ENCODE measurements around the gene OSBPL9. TPM values are rescaled to one million over a fixed set of nuclear protein-coding genes. Genes with fewer than 3 reads are reported as not detected.

The OSBPL9 gene
- total RNA-seq, 2 experiments from 2014 or later = 35.6 to 36.5 TPM

GRCh38 chr1:51741121-51741681 is 124.3 kb downstream of the OSBPL9 start:
- intact Hi-C loops (cut with DNase I, micrococcal nuclease) = no loop called here
- Mint-ChIP-seq H3K4me1 (ENCODE audit: low read depth) (peaks cover 46% of the 10 kb centered on the region), H3K9me3 (no peaks in the 10 kb centered on the region), H3K4me3 (no peak overlapping the region), H3K27ac (no peak overlapping the region), H3K36me3 (ENCODE audit: low read depth) (peaks cover 6% of the 10 kb centered on the region), H3K27me3 (no peaks in the 10 kb centered on the region)
- POLR2A ChIA-PET = interaction anchor here (1.2 kb wide), 1 partner anchor 12 kb away, joined by 3 read pairs; no protein-coding TSS in a partner anchor
- ATAC-seq (ENCODE audit: poor library complexity) = no peak
- Histone ChIP-seq H3K27ac (ENCODE audit: low read depth in 1 of 2, low read length in 2 of 2) (no peak overlapping the region), H3K9me3 (ENCODE audit: control insufficient read depth in 1 of 2, insufficient read depth in 1 of 2, low read length in 2 of 2) (no peaks in the 10 kb centered on the region), H3K4me3 (ENCODE audit: low read length) (no peak overlapping the region), H3K36me3 (ENCODE audit: insufficient read depth, low read length) (no peaks in the 10 kb centered on the region), H3K27me3 (ENCODE audit: control insufficient read depth in 1 of 2, insufficient read depth in 2 of 2, low read length in 2 of 2) (no peaks in the 10 kb centered on the region), H3K4me1 (ENCODE audit: insufficient read depth, low read length) (no peaks in the 10 kb centered on the region)
- DNase-seq = no peak
- CTCF ChIA-PET = no interaction called here
- TF ChIP-seq, protein P1, sequence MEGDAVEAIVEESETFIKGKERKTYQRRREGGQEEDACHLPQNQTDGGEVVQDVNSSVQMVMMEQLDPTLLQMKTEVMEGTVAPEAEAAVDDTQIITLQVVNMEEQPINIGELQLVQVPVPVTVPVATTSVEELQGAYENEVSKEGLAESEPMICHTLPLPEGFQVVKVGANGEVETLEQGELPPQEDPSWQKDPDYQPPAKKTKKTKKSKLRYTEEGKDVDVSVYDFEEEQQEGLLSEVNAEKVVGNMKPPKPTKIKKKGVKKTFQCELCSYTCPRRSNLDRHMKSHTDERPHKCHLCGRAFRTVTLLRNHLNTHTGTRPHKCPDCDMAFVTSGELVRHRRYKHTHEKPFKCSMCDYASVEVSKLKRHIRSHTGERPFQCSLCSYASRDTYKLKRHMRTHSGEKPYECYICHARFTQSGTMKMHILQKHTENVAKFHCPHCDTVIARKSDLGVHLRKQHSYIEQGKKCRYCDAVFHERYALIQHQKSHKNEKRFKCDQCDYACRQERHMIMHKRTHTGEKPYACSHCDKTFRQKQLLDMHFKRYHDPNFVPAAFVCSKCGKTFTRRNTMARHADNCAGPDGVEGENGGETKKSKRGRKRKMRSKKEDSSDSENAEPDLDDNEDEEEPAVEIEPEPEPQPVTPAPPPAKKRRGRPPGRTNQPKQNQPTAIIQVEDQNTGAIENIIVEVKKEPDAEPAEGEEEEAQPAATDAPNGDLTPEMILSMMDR (IDR thresholded peaks at IDR 0.05) = no peak

DNA sequence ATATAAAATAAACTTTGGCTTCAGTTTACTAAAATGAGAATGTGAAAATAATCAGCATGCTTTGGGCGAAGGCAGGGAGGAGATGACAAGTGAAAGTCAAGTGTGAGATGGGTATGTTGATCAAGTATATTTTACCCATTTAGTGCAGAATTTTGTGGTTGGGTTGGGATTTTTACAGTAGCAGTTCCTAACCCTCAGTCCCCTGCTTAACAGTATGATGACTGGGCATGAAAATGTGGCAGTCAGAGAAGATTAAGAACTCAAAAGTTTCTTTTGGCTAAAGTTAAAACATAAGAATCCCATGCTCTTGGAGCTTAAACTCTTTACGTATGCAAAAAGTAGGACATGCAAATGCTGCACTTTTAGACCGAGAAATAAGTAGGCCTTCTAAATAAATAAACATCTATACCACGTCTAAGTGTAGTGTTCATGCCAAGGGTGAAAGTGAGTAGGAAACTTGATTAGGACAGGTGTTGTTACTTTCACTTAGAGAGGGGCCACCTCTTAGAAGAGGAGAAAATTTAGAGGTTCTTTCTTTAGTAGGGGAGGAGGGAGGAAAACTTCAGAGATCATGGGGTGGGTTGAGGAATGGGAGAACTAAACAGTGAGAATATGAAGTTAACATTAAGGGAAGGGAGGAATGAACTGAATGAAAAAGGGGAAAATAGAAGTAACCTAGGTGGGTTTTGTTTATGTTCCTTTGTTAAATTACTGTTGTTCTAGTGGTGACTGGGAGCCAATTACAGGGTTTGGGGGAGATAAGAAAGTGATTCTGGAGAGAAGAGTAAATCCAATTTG is 127.8 kb downstream of the OSBPL9 start:
- Histone ChIP-seq H3K4me3 (ENCODE audit: low read length) (no peak overlapping the region), H3K36me3 (ENCODE audit: insufficient read depth, low read length) (peaks cover 10% of the 10 kb centered on the region), H3K27me3 (ENCODE audit: control insufficient read depth in 1 of 2, insufficient read depth in 2 of 2, low read length in 2 of 2) (no peaks in the 10 kb centered on the region), H3K9me3 (ENCODE audit: control insufficient read depth in 1 of 2, insufficient read depth in 1 of 2, low read length in 2 of 2) (no peaks in the 10 kb centered on the region), H3K27ac (ENCODE audit: low read depth in 1 of 2, low read length in 2 of 2) (no peak overlapping the region), H3K4me1 (ENCODE audit: insufficient read depth, low read length) (no peaks in the 10 kb centered on the region)
- POLR2A ChIA-PET = no interaction called here
- intact Hi-C loops (cut with DNase I, micrococcal nuclease) = no loop called here
- H3K4me1 Mint-ChIP-seq (ENCODE audit: low read depth) = peaks cover 21% of the 10 kb centered on the region
- H3K27me3 Mint-ChIP-seq = no peaks in the 10 kb centered on the region
- ATAC-seq (ENCODE audit: poor library complexity) (no peak), DNase-seq (no peak)
- no peak overlapping the region for H3K27ac Mint-ChIP-seq
- CTCF ChIA-PET = no interaction called here
- H3K4me3 Mint-ChIP-seq = no peak overlapping the region
- TF ChIP-seq, protein P1 (IDR thresholded peaks at IDR 0.05) = no peak
- no peaks in the 10 kb centered on the region for H3K9me3 Mint-ChIP-seq
- peaks cover 25% of the 10 kb centered on the region for H3K36me3 Mint-ChIP-seq (ENCODE audit: low read depth)

DNA sequence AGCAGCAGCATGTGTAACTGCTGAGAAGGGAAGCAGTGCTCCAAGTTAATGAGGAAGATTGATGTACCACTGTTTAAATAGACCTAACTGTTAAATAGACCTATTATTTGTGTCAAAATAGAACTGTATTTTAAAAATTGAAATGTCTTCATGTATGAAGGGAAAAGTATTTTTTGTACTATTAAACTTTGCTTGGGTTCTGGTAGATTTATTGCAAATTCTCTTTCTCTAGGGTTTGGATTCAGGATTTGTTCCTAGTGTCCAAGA is 128.3 kb downstream of the OSBPL9 start:
- intact Hi-C loops (cut with DNase I, micrococcal nuclease) = no loop called here
- no peaks in the 10 kb centered on the region for H3K9me3 Mint-ChIP-seq
- Histone ChIP-seq H3K27ac (ENCODE audit: low read depth in 1 of 2, low read length in 2 of 2) (no peak overlapping the region), H3K4me1 (ENCODE audit: insufficient read depth, low read length) (no peaks in the 10 kb centered on the region), H3K9me3 (ENCODE audit: control insufficient read depth in 1 of 2, insufficient read depth in 1 of 2, low read length in 2 of 2) (no peaks in the 10 kb centered on the region), H3K4me3 (ENCODE audit: low read length) (no peak overlapping the region), H3K36me3 (ENCODE audit: insufficient read depth, low read length) (peaks cover 10% of the 10 kb centered on the region), H3K27me3 (ENCODE audit: control insufficient read depth in 1 of 2, insufficient read depth in 2 of 2, low read length in 2 of 2) (no peaks in the 10 kb centered on the region)
- CTCF ChIA-PET = no interaction called here
- ATAC-seq (ENCODE audit: poor library complexity) = no peak
- peaks cover 17% of the 10 kb centered on the region for H3K4me1 Mint-ChIP-seq (ENCODE audit: low read depth)
- POLR2A ChIA-PET = no interaction called here
- H3K36me3 Mint-ChIP-seq (ENCODE audit: low read depth) = peaks cover 29% of the 10 kb centered on the region
- no peak overlapping the region for H3K4me3 Mint-ChIP-seq
- TF ChIP-seq, protein P1 (IDR thresholded peaks at IDR 0.05) = no peak
- no peak overlapping the region for H3K27ac Mint-ChIP-seq
- no peak for DNase-seq
- no peaks in the 10 kb centered on the region for H3K27me3 Mint-ChIP-seq

Measured in CD4-positive, alpha-beta T cell (primary cell).